ENCODE measurements around the gene ZGPAT. TPM values are rescaled to one million over a fixed set of nuclear protein-coding genes. Genes with fewer than 3 reads are reported as not detected.

Gene ZGPAT
- total and polyA plus RNA-seq, 2 of the 8 experiments (the other 6 are each of a cell fraction or from before 2014, with no cell fraction given), result 14.5 to 21.4 TPM

- H3K79me1 ChIP-seq (ENCODE audit: low read depth, low read length), result no peaks in the 10 kb centered on the region; the same call in 1 of the 2 replicates
- H4K91ac ChIP-seq (replicated peaks; ENCODE audit: insufficient read length, low read length), result no peak overlapping the region
- H3K4ac ChIP-seq (replicated peaks; ENCODE audit: insufficient read length, low read depth, low read length), result no peak overlapping the region
- no peak overlapping the region for H4K5ac ChIP-seq (ENCODE audit: insufficient read length, low read depth, low read length)
- no peak overlapping the region for H3K27ac ChIP-seq (ENCODE audit: low read depth, low read length)
- no peaks in the 10 kb centered on the region for H3K79me2 ChIP-seq (ENCODE audit: control insufficient read depth in 1 of 2, insufficient read depth in 2 of 2, low read length in 2 of 2)
- peaks cover 0 to 3% of the 10 kb centered on the region in 2 experiments for H4K20me1 ChIP-seq (replicated peaks in 1 of 2; ENCODE audit: control insufficient read depth in 1 of 2, insufficient read depth in 2 of 2, low read length in 2 of 2)
- WGBS, 2 experiments (ENCODE audit: extremely low coverage in 1 of 2, insufficient coverage in 1 of 2, insufficient read length in 1 of 2, insufficient replicate concordance in 2 of 2, low coverage in 1 of 2, low lambda C conversion rate in 2 of 2, missing lambda C conversion rate in 1 of 2), result 83% methylated on average over 4 of the region's 4 CpGs; no CpG with 5 or more reads in 1 of the 2 experiments
- H3K27me3 ChIP-seq (replicated peaks in 1 of 4; ENCODE audit: control insufficient read depth in 3 of 4, extremely low read depth in 1 of 4, insufficient read depth in 3 of 4, low read length in 3 of 4), result no peaks in the 10 kb centered on the region
- ChIA-PET POLR2A (ENCODE audit: partially characterized antibody) (interaction anchor here (0.8 kb wide), 1 partner anchor 196 kb away, joined by 3 read pairs; no protein-coding TSS in a partner anchor), CTCF (ENCODE audit: partially characterized antibody) (interaction anchor here (0.6 to 1.2 kb wide), 3 partner anchors 61 to 150 kb away, joined by 3 read pairs; no protein-coding TSS in a partner anchor)
- H3K18ac ChIP-seq (ENCODE audit: extremely low read depth, low read length), result no peak overlapping the region
- no peak for FAIRE-seq
- H3K56ac ChIP-seq (replicated peaks; ENCODE audit: insufficient read length, low read depth, low read length), result no peak overlapping the region
- H2AK5ac ChIP-seq (ENCODE audit: low read depth, low read length), result no peak overlapping the region
- no peak overlapping the region for H2BK120ac ChIP-seq (replicated peaks; ENCODE audit: low read depth, low read length)
- no peak overlapping the region for H3K4me3 ChIP-seq (ENCODE audit: extremely low read depth in 1 of 4, insufficient read depth in 2 of 4, low read depth in 3 of 4, low read length in 4 of 4)
- H2BK15ac ChIP-seq (ENCODE audit: low read length), result no peak overlapping the region
- H3K23ac ChIP-seq (ENCODE audit: insufficient read length), result no peak overlapping the region
- H2BK20ac ChIP-seq (ENCODE audit: low read length), result no peak overlapping the region
- H4K8ac ChIP-seq (ENCODE audit: extremely low read depth, insufficient read depth, low read length), result no peak overlapping the region
- H2BK5ac ChIP-seq (ENCODE audit: low read depth, low read length), result no peak overlapping the region
- H2BK12ac ChIP-seq (ENCODE audit: low read depth, low read length), result no peak overlapping the region
- H3K4me1 ChIP-seq (replicated peaks in 1 of 4; ENCODE audit: control insufficient read depth in 3 of 4, insufficient read depth in 4 of 4, low read length in 3 of 4), result peaks cover 0 to 8% (median 7%) of the 10 kb centered on the region in 4 experiments; a peak in 5 of 7 replicates
- H3K36me3 ChIP-seq (ENCODE audit: control insufficient read depth in 2 of 4, insufficient read depth in 4 of 4, low read length in 3 of 4), result peaks cover 0 to 12% (median 6%) of the 10 kb centered on the region in 4 experiments; a peak in 3 of 8 replicates
- no peak overlapping the region for H2AFZ ChIP-seq (ENCODE audit: low read length)
- H3K4me2 ChIP-seq (ENCODE audit: insufficient read depth in 1 of 2, low read depth in 2 of 2, low read length in 2 of 2), result no peak overlapping the region
- DNase-seq (ENCODE audit: low read depth in 1 of 2, low spot score in 2 of 2), result no peak
- no peaks in the 10 kb centered on the region for H3K9me3 ChIP-seq (ENCODE audit: insufficient read depth in 2 of 2, low read depth in 1 of 2, low read length in 1 of 2)
- H3K9ac ChIP-seq (replicated peaks in 1 of 4; ENCODE audit: extremely low read depth in 1 of 4, low read depth in 3 of 4, low read length in 3 of 4), result no peak overlapping the region
- H3K14ac ChIP-seq (ENCODE audit: insufficient read length), result no peak overlapping the region
- H3K23me2 ChIP-seq (ENCODE audit: low read depth, low read length), result peaks cover 8% of the 10 kb centered on the region; the same call in 1 of the 2 replicates
- TF ChIP-seq PHF8 (conservative IDR thresholded peaks at IDR 0.05; ENCODE audit: low read depth, low read length), result no peak
- TF ChIP-seq MAFK (IDR thresholded peaks at IDR 0.05; ENCODE audit: low read depth, low read length), result no peak
- TF ChIP-seq SP1 (IDR thresholded peaks at IDR 0.05; ENCODE audit: low read depth, low read length), result no peak
- no peak for TF ChIP-seq JUND (IDR thresholded peaks at IDR 0.05; ENCODE audit: low read length)
- no peak for TF ChIP-seq TCF12 (IDR thresholded peaks at IDR 0.05; ENCODE audit: low read depth, low read length)
- no peak for TF ChIP-seq GTF2F1 (IDR thresholded peaks at IDR 0.05; ENCODE audit: borderline replicate concordance, low read depth, low read length)
- TF ChIP-seq SP4 (IDR thresholded peaks at IDR 0.05; ENCODE audit: low read length), result no peak
- no peak for TF ChIP-seq BRCA1 (IDR thresholded peaks at IDR 0.05; ENCODE audit: low read depth, low read length)
These were observed 36.3 kb downstream of the ZGPAT start for GRCh38 chr20:63744158-63744557.

Data from H1 (cell line).